ENCODE measurements around the gene RANBP6.
"Not testable (repeated sequence)": the region's sequence is repeated elsewhere in the genome, so short reads cannot be mapped to it uniquely, and the experiment has no call there.

RANBP6 gene

DNA sequence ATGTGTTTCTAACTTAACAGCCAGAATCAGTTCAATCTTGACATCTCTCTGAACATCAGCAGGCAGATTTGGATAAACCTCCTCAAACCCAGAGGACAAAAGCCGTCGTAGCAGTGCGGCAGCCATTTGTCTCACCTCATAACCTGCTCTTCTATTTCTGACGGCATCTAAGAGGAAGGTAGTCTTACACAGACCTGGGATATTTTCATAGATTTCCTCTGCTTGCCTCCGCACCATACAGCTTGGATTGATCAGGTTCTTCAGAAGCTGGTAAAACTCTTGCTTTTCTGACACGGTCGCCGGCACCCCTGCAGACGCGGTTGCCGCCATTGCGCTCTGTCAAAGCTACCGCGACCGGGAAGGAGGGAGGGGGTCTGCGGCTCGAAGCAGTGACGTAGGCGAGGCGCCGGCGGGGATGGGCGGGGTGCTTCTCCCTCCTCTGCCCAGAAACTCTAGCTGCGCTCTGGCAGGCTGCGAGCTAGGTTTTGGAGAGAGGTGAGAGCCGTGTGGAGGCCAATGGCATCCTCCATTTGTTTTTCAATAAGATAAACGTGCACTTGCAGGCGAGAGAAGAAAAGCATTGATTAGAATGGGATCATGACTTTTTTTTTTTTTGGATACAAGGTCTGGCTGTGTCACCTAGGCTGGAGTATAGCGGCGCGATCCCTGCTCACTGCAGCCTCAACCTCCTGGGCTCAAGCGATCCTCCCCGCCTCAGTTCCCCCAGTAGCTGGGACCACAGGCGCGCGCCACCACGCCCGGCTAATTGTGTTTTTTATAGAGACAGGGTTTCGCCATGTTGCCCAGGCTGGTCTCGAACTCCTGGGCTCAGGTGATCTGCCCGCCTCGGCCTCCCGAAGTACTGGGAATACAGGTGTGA lies at the start of gene RANBP6:
TSS of gene RANBP6 (minus strand) at position 347 of the 880 bp plus-strand sequence. CDS start at position 330, 17 bp downstream.
- peak; percentile 78 to 90 (median 86) for DNase-seq

DNA sequence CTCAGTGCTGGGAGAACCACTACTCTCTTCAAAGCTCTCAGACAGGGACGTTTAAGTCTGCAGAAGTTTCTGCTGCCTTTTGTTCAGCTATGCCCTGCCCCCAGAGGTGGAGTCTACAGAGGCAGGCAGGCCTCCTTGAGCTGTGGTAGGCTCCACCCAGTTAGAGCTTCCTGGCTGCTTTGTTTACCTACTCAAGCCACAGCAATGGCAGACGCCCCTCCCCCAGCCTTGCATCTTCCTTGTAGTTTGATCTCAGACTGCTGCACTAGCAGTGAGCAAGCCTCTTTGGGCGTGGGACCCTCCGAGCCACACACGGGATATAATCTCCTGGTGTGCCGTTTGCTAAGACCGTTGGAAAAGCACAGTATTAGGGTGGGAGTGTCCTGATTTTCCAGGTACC lies 47.7 kb upstream of the RANBP6 start:
- DNase-seq: peak in 4 of 6 experiments; percentile 2 to 10 (median 6)

DNA sequence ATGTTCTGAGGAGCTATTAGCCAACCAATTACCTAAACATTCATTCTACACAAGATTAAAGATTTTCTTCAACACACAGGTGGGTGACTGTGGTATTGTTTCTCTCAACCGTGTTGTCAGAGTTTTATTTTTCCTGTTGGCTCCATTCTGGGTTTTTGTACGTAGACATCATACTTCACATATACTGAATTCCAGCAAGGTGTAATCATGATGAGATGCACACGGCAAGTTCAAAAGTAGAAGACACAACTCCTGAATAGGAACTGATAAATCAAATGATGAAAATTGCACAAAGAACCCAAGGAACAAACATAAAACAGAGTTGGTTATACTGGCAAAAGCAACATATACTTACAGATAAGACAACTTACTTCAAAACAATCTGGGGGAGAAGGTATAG lies 40.2 kb upstream of the RANBP6 start:
- no peak for DNase-seq

DNA sequence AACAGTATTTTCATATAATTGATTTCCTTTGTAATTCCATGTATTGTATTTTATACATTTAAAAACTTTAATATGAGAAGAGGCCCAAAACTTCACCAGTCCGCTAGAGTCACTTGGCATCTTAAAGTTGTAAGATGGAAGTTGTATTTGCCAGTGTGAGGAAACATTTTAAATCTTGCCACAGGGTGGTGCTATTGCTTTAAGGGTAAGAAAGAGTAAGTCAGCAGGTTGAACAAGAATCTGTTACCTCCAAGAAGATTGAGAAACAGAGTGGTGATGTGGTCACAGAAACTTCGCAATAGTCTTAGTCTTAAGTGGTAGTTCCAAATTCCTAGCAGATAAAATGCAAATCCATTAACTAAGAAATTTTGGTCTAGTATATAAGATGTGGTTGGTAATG lies 39.8 kb upstream of the RANBP6 start:
- DNase-seq: peak in 4 of 6 experiments; percentile 1 to 63 (median 52)

DNA sequence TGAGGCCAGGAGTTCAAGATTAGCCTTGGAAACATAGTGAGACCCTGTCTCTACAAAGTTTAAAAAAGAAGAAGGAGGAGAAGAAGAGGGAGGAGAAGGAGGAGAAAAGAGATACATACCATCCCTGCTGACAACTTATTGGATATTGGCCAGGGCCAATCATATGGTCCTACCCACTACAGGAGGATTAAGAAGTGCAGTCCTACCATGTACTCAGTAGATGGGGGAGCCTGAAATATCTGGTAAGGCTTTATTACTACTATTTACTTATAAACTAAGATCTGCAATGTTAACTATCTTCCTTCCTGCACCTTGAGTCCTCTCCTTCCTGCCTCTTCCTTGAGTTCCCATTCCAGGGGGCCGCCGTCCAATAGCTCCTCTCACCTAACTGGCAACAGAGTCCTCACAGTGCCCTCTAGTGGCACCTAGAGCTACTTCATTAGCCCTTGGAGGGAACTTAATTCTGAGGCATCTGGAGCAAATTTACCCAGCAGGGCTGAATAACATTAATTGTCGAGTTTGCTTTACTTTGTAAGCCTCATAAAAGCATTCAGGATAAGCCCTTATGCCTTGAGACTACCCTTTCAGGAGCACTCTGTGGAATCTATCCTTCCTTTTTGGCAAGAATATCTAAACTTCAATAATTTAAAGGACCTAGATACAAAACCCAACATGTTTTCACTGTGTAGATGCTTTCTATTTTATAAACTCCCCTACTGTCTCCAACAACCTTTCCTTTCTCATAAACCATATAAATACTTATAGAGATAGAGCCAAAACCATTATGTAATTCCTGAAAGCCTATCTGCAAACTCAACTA lies 39.1 kb upstream of the RANBP6 start:
- peak; percentile 2 to 52 (median 20) for DNase-seq

DNA sequence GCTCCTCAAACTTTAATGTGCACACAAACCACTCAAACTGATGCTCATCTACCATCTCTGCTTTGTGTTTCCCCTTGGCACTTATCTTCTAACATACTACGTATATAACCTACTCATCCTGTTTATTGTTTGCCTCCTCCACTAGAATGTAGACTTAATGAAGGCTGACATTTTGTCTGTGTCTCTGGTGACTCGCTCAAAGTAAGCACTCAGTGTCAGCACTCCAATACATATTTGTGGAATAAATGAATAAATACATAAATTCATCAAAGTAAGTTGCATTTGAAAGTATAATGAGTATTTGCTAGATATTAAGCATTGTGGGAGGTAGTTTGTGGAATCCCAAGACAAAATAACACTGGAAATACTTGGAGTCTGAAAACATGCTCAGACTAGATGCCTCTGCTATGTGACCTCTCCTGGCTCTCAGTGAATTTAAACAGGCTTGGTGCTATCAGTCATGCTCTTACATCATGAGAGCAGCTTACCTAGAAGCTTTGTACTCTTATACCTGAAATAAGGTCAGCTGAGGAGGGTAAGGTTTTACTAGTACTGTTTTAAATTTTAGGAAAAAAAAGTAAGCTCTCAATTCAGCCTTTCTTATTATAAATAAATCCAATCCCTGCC lies 37.0 kb upstream of the RANBP6 start:
- DNase-seq: no peak

DNA sequence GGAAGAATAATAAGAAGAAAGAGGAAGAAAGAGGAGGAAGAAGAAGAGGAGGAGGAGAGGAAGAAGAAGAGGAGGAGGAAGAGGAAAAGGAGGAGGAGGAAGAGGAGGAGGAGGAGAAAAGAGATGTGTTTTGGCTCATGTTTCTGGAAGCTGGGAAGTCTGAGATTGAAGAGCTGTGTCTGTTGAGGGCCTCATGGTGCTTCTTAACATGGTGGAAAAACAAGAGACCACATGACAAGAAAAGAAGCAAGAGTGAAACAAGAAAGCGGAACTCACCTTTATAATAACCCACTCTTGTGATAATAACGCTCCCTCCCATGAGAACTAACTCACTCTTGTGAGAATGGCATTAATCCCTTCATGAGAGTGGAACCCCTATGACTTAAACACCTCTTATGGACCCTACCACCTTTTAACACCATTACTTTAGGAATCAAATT lies 36.1 kb upstream of the RANBP6 start:
- no peak for DNase-seq

DNA sequence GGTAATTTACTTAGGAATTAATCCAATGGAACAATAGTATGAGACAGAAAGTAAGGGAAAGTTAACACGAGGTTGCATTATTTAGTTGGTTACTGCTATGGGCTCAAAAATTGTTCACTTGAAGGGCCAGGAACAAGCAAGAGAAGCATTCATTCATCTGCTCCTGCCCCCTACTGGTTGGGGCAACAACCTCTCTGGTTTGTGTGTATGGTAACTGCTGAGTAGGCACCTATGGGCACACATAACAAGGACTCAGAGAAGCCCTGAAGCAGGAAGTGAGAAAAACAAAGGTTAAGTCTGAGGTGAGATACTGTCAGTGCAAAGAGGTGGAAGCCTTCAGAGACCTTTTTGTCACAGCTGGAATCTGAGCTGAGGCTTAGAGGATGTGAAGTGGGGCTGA lies 34.4 kb upstream of the RANBP6 start:
- peak in 2 of 6 experiments; percentile 12 to 17 for DNase-seq

DNA sequence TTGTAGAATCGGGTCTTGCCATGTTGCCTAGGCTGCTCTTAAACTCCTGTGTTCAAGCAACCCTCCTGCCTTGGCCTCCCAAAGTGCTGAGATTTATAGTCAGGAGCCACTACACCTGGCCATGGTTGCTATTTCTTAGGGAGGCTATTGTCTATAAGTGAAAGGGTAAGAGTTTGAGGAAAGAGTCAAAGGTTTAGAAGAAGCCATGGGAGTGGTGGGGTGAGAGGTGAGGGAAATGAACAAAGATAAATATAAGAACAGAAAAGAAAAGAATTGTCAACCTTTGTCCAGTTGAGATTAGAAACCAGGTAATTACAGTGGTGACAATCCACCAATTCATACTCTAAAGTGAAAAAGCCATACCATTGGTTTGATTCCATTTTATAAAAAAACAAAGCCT lies 32.6 kb upstream of the RANBP6 start:
- no peak for DNase-seq

DNA sequence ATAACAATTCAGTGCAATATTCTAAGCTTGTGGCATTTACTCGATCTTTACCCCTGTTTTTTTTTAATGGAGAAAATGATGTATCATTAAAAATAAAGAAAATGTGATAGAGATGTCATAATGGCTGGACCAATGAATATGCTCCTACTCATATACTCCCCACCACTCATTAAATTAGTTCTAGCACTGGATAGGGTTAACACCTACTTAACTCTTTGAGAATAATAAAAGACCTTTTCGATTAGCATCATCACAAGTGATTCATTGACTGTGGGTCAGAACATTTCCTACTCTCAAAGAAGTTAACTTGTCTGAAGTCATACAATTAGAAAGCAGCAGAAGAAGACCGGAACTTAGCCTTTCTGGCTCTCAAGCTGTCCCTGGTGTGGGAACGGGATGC lies 31.6 kb upstream of the RANBP6 start:
- no peak for DNase-seq

DNA sequence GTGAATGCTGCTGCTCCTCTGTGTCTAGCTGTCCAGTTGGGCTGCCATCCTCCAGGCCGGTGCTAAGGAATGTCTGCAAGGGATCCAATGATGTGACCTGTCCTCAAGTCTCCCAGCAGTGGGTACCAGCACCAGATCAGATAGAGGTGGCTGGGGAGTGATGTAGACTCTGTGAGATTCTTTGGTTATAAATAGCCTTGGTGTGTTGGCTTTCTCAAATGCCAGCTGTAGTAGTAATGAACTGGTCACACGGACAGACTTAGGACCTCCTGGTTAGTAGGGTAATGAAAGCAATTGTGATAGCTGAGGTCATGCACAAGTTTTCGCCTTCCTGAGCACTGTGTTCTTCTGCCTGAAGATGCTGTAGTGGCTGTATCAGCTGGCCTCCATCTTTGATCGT lies 29.9 kb upstream of the RANBP6 start:
- DNase-seq: no peak

DNA sequence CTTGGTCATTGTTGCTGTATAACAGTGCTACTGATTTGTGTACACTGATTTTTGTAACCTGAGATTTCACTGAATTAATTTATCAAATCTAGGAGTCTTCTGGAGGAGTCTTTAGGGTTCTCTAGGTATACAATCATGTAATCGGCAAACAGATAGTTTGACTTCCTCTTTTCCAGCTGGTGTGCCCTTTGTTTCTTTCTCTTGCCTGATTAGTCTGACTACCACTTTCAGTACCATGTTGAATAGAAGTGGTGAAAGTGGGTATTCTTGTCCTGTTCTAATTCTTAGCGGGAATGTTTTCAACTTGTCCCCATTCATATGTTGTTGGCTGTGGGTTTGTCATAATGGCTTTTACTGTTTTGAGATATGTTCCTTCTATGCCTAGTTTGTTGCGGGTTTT lies 24.7 kb upstream of the RANBP6 start:
- DNase-seq: no peak

DNA sequence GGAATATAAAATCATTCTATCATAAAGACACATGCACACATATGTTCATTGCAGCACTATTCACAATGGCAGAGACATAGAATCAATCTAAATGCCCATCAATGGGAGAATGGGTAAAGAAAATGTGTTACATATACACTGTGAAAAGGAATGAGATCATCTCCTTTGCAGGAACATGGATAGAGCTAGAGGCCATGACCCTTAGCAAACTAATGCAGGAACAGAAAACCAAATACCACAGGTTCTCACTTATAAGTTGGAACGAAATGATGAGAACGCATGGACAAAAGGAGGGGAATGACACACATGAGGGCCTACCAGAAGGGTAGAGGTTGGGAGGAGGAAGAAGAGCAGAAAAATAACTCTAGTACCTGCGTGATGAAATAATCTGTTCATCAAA lies 21.0 kb upstream of the RANBP6 start:
- DNase-seq: no peak

DNA sequence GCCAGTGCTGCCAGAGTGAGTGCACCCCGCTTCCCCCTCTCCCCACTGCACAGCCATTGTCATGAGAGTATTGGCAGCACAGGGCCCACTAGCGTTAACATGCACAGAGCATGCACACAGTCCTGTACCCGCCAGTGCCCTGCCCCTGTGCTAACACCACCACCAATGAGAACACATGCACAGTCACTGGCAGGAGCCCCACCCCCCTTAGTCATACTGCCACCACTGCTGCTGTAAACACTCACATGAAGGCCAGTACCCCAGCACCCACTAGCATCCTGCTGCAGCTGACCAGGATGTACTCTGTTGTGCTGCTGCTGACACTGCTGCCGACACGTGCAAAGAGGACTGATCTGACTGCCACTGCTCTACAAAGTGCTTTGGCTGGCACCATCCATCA lies 19.5 kb upstream of the RANBP6 start:
- DNase-seq: no peak

DNA sequence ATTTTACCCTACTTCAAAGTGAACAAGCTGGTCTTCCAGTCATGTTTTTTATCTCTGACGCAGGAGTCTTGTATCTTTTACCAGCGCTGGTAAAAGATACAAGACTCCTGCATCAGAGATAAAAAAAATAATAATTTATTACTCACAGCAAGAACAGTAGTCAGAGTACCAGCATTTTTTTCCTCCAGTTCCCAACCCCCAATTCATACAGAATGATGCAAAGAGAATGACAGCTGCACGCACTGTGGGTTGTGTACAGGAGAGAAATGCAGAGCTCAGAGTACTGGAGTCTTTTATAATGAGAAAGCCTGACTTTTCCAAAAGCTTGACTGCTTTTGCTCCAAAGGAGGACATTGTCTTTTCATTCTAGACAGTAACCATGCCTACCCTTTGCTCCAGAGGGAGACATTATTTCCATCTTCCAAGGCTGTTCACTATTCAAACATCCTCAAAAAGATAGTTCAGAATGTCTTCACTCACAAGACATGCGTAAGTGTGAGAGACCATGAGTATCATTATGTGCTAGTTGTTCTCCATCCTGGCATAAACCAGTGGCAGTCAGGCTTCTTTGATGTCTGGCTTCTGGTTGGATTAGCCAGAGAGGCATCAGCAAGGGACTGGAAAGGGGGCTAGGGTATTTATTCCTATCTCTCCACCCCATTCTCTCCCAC lies 14.3 kb upstream of the RANBP6 start:
- DNase-seq: no peak

DNA sequence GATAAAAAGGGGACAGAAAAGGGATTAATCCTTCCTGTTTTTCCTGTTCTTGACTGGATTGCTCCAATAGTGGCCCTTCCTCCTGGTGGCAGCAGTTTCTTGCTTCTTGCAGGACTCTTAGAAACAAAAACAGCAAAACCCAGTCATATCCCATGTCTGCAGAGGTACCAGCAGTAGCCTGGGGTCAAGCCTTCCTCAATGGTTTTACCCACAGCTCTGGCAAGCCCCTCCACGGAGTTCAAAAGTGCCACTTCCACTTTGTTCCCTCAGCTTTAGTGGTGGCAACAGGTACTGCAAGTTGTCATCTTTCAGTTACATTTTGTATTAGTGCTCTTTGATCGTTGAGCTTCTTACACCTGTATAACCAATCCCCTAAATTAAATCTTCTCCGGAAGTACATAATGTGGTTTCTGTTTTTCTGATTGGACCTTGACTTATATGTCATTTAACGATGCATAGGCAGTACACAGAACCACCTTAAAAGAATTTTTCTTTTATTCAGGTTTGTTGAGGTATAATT lies 8.7 kb upstream of the RANBP6 start:
- peak in 3 of 6 experiments; percentile 2 to 29 (median 16) for DNase-seq

DNA sequence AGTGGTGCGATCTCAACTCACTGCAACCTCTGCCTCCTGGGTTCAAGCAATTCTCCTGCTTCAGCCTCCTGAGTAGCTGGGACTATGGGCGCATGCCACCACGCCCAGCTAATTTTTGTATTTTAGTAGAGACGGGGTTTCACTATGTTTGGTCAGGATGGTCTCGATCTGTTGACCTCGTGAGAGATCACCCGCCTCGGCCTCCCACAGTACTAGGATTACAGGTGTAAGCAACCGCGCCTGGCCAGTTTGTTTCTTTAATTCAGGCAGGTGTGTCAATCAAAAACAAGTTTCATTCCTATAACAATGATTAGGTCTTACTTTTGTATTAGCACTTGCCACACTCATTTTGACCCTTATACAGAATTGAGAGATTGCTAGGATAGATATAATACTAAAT lies 1.6 kb upstream of the RANBP6 start:
- not testable (repeated sequence) for DNase-seq

DNA sequence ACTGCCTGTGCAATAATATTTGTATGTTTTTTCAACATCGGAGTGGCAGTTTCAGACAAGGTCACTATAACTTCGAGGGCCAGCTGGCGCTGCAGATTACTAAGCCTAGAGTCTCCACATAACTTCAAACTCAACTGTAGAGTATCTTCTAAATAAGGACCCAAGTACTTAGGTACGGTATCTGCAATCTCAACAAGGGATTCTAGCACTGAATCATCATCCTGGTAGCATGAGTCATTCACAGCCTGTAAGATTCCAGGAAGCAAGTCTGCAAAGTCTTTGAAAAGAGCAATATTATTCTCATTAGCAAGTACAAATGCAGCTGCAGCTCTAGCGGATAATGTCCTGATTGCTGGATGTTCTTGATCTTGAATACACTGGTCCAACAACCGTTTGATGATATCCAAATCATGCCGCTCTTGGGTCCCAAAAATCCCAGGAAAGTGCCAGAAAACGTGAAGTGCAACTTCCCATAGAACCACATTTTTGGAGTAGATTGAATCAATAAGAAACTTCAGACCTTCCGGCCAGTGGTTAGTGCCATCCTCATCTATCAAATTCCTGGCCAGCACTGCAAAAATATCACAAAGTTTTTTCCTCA lies 654 bp downstream of the RANBP6 start:
- no peak for DNase-seq

DNA sequence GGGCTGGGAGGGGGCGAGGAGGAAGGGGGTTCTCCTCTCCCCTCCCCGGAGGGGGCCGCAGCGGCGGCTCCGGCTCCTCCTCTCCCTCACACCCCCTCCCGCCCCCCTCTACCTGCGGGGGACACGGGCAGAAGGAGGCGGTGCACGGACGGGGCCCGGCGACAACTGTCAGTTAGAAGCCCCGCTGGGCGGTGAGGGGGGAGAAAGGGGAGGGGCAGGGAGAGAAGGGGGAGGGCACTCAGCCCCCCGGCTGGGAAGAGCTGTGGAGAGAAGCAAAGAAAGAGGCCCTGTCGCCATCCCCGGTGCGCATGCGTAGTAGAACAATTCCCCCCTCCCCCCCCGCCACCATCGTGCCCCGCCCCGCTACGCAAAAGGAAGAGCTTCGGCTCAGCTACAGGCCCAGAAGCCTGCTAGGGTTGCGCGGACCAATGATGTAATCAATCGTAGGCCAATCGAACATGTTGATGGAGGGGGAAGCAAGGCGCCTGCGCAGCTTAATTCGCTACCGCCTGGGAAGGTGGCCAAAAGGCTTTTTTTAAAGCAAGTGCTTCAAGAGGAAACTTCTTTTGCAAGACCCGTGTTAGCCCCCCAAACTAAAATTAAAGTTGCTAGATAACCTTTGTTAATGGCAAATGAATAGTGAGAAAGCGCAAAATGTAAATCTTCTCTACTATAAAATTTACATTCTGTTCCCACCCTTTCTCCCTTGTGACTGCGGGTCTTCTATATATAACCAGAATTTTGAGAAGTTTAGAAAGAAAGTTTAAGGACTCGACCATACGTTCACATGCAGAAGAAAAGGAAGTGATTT lies 7.0 kb downstream of the RANBP6 start:
- DNase-seq: peak; percentile 94 to 97 (median 96)

DNA sequence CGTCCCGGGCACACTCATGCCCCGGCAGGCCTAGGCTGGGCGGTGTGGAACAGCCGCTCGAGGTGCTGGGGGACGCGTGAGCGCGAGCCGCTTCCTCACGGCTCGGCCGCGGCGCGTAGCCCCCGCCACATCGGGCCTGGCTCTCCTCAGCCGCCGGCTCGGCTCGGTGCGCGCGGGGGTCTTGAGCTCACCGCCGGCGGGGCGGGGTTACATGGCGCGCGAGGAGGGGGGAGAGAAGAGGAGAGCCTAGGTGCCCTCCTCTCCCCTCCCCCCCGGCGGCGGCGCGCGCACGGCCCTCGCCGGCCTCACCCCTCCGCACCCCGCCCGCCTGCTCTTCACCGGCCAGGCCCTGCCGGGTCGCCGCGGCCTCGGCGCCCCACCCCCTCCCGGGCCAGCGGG lies 7.7 kb downstream of the RANBP6 start:
- DNase-seq: peak in 5 of 6 experiments; percentile 75 to 89 (median 81)

Data from stimulated activated naive CD4-positive, alpha-beta T cell (primary cell).